ENCODE measurements around the gene SPNS3. TPM values are rescaled to one million over a fixed set of nuclear protein-coding genes. Genes with fewer than 3 reads are reported as not detected.

Gene SPNS3
- total and polyA plus RNA-seq, 4 donors, result 0.16 to 2.3 (median 0.24) TPM

DNA sequence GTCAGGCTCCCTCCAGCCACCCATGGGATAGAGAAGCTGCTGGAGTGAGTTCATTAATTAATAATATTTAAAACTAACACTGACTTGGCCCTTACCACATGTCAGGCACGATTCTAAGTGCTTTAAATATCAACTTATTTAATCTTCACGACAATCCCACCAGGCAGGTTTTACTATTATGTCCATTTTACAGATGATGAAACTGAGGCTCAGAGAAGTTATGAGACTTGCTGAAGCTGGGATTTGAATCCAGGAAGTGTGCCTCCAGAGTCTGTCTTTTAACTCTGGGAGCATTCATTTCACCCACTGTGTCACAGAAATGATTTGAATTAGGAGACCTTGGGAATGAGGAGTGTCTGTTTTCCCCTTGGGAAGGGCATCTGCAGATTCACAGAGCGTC, 8.8 kb downstream of the SPNS3 start:
- Histone ChIP-seq H3K27me3 (ENCODE audit: control insufficient read depth in 4 of 4, insufficient read depth in 4 of 4, low read length in 3 of 4) (no peaks in the 10 kb centered on the region), H3K9me3 (ENCODE audit: control insufficient read depth in 4 of 4, low read length in 3 of 4) (no peaks in the 10 kb centered on the region), H3K9ac (ENCODE audit: low read depth in 1 of 2, low read length in 2 of 2) (no peak overlapping the region), H3K27ac (ENCODE audit: low read depth in 1 of 2, low read length in 2 of 2) (no peak overlapping the region), H3K4me3 (ENCODE audit: low read depth in 1 of 3, low read length in 3 of 3) (no peak overlapping the region), H3K4me1 (ENCODE audit: control insufficient read depth in 4 of 4, insufficient read depth in 4 of 4, low read length in 3 of 4) (peaks cover 7 to 22% (median 10%) of the 10 kb centered on the region in 4 donors), H3K36me3 (ENCODE audit: control insufficient read depth in 4 of 4, insufficient read depth in 3 of 4, low read depth in 1 of 4, low read length in 3 of 4) (no peaks in the 10 kb centered on the region)
- 90% methylated on average over 3 of the region's 3 CpGs for WGBS
- TF ChIP-seq HNF4A (conservative IDR thresholded peaks at IDR 0.05) (no peak), RAD21 (IDR thresholded peaks at IDR 0.05) (no peak), JUND (IDR thresholded peaks at IDR 0.05) (no peak), RXRA (IDR thresholded peaks at IDR 0.05) (no peak), EGR1 (IDR thresholded peaks at IDR 0.05; ENCODE audit: low read depth in 2 of 2) (no peak), NR2F2 (IDR thresholded peaks at IDR 0.05) (no peak), FOXA1 (IDR thresholded peaks at IDR 0.05) (no peak), FOXA2 (IDR thresholded peaks at IDR 0.05) (no peak)
- TF ChIP-seq, protein P1, sequence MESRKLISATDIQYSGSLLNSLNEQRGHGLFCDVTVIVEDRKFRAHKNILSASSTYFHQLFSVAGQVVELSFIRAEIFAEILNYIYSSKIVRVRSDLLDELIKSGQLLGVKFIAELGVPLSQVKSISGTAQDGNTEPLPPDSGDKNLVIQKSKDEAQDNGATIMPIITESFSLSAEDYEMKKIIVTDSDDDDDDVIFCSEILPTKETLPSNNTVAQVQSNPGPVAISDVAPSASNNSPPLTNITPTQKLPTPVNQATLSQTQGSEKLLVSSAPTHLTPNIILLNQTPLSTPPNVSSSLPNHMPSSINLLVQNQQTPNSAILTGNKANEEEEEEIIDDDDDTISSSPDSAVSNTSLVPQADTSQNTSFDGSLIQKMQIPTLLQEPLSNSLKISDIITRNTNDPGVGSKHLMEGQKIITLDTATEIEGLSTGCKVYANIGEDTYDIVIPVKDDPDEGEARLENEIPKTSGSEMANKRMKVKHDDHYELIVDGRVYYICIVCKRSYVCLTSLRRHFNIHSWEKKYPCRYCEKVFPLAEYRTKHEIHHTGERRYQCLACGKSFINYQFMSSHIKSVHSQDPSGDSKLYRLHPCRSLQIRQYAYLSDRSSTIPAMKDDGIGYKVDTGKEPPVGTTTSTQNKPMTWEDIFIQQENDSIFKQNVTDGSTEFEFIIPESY (IDR thresholded peaks at IDR 0.05), result no peak
- TF ChIP-seq, protein P2, sequence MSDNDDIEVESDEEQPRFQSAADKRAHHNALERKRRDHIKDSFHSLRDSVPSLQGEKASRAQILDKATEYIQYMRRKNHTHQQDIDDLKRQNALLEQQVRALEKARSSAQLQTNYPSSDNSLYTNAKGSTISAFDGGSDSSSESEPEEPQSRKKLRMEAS (IDR thresholded peaks at IDR 0.05), result no peak
- no peak for DNase-seq (ENCODE audit: low spot score)

DNA sequence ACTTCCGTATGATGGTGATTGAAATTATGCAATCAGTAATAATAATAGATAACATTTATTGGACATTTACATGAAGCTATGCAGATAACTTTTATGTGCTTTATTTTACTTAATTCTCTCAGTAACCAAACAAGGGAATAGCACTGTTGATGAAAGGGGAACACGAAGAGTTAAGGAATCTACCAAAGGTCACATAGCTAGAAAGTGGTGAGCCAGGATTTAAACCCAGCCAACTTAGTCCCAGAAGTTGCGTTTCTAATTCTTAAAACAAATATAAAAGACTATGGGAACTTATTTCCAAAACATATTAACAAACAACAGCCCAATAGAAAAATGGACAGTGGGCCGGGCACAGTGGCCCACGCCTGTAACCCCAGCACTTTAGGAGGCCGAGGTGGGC, 9.7 kb downstream of the SPNS3 start:
- WGBS, result 31% methylated on average over 6 of the region's 6 CpGs

DNA sequence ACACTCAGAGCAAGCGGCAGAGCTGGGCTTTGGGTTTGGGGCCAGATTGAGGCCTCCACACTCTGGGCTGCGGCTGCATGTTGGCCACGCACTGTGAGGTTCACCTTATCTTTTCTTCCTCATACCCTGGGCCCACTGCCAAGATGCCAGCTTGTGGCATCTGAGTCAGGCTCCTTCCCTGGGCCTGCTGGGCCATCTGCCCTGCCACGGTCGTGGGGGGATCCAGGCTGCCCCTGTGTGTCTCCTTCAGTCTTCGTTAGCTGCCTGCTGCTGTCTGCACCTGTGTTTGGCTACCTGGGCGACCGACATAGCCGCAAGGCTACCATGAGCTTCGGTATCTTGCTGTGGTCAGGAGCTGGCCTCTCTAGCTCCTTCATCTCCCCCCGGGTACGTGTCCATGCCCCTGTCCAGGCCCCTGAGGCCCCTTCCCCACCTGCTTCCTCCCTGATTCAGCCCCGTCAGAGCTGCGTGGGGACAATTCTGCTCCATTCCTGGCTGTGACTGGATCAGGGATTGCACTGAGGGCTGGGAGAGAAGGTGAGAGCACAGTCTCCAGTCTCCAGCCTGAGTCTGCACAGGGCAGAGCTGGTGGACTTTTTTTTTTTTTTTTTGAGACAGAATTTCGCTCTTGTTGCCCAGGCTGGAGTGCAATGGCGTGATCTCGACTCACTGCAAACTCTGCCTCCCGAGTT, 11.2 kb downstream of the SPNS3 start:
- TF ChIP-seq NR2F2 (IDR thresholded peaks at IDR 0.05), result no peak
- TF ChIP-seq GABPA (IDR thresholded peaks at IDR 0.05 in 1 of 2, conservative IDR thresholded peaks at IDR 0.05 in 1 of 2), result no peak
- TF ChIP-seq, protein P3, sequence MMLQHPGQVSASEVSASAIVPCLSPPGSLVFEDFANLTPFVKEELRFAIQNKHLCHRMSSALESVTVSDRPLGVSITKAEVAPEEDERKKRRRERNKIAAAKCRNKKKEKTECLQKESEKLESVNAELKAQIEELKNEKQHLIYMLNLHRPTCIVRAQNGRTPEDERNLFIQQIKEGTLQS (IDR thresholded peaks at IDR 0.05), result no peak
- TF ChIP-seq EGR1 (IDR thresholded peaks at IDR 0.05; ENCODE audit: low read depth in 2 of 2), result no peak
- TF ChIP-seq JUND (IDR thresholded peaks at IDR 0.05), result no peak
- no peak for TF ChIP-seq HNF4G (IDR thresholded peaks at IDR 0.05)
- no peak for TF ChIP-seq FOXA2 (IDR thresholded peaks at IDR 0.05)
- TF ChIP-seq, protein P4, sequence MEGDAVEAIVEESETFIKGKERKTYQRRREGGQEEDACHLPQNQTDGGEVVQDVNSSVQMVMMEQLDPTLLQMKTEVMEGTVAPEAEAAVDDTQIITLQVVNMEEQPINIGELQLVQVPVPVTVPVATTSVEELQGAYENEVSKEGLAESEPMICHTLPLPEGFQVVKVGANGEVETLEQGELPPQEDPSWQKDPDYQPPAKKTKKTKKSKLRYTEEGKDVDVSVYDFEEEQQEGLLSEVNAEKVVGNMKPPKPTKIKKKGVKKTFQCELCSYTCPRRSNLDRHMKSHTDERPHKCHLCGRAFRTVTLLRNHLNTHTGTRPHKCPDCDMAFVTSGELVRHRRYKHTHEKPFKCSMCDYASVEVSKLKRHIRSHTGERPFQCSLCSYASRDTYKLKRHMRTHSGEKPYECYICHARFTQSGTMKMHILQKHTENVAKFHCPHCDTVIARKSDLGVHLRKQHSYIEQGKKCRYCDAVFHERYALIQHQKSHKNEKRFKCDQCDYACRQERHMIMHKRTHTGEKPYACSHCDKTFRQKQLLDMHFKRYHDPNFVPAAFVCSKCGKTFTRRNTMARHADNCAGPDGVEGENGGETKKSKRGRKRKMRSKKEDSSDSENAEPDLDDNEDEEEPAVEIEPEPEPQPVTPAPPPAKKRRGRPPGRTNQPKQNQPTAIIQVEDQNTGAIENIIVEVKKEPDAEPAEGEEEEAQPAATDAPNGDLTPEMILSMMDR (IDR thresholded peaks at IDR 0.05; ENCODE audit: low read depth, low read length, missing input control), result no peak
- TF ChIP-seq HNF4A (conservative IDR thresholded peaks at IDR 0.05), result no peak
- TF ChIP-seq RXRA (IDR thresholded peaks at IDR 0.05), result no peak
- TF ChIP-seq, protein P5, sequence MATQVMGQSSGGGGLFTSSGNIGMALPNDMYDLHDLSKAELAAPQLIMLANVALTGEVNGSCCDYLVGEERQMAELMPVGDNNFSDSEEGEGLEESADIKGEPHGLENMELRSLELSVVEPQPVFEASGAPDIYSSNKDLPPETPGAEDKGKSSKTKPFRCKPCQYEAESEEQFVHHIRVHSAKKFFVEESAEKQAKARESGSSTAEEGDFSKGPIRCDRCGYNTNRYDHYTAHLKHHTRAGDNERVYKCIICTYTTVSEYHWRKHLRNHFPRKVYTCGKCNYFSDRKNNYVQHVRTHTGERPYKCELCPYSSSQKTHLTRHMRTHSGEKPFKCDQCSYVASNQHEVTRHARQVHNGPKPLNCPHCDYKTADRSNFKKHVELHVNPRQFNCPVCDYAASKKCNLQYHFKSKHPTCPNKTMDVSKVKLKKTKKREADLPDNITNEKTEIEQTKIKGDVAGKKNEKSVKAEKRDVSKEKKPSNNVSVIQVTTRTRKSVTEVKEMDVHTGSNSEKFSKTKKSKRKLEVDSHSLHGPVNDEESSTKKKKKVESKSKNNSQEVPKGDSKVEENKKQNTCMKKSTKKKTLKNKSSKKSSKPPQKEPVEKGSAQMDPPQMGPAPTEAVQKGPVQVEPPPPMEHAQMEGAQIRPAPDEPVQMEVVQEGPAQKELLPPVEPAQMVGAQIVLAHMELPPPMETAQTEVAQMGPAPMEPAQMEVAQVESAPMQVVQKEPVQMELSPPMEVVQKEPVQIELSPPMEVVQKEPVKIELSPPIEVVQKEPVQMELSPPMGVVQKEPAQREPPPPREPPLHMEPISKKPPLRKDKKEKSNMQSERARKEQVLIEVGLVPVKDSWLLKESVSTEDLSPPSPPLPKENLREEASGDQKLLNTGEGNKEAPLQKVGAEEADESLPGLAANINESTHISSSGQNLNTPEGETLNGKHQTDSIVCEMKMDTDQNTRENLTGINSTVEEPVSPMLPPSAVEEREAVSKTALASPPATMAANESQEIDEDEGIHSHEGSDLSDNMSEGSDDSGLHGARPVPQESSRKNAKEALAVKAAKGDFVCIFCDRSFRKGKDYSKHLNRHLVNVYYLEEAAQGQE (IDR thresholded peaks at IDR 0.05), result no peak

More for the DNA sequence above, 9.7 kb downstream of the SPNS3 start:
- Histone ChIP-seq H3K9me3 (ENCODE audit: control insufficient read depth in 4 of 4, low read length in 3 of 4) (no peaks in the 10 kb centered on the region), H3K4me1 (ENCODE audit: control insufficient read depth in 4 of 4, insufficient read depth in 4 of 4, low read length in 3 of 4) (peaks cover 7 to 22% (median 10%) of the 10 kb centered on the region in 4 donors), H3K27ac (ENCODE audit: low read depth in 1 of 2, low read length in 2 of 2) (no peak overlapping the region), H3K9ac (ENCODE audit: low read depth in 1 of 2, low read length in 2 of 2) (no peak overlapping the region), H3K27me3 (ENCODE audit: control insufficient read depth in 4 of 4, insufficient read depth in 4 of 4, low read length in 3 of 4) (no peaks in the 10 kb centered on the region), H3K36me3 (ENCODE audit: control insufficient read depth in 4 of 4, insufficient read depth in 3 of 4, low read depth in 1 of 4, low read length in 3 of 4) (no peaks in the 10 kb centered on the region), H3K4me3 (ENCODE audit: low read depth in 1 of 3, low read length in 3 of 3) (no peak overlapping the region)
- no peak for TF ChIP-seq RAD21 (IDR thresholded peaks at IDR 0.05)
- no peak for TF ChIP-seq GABPA (IDR thresholded peaks at IDR 0.05 in 1 of 2, conservative IDR thresholded peaks at IDR 0.05 in 1 of 2)
- peak; percentile 38 for TF ChIP-seq NR2F2 (IDR thresholded peaks at IDR 0.05)
- TF ChIP-seq RXRA (IDR thresholded peaks at IDR 0.05), result no peak
- TF ChIP-seq FOXA2 (IDR thresholded peaks at IDR 0.05), result no peak
- no peak for DNase-seq (ENCODE audit: low spot score)

More for the DNA sequence above, 11.2 kb downstream of the SPNS3 start:
- whole genome bisulfite sequencing, result 67% methylated on average over 18 of the region's 18 CpGs
- Histone ChIP-seq H3K36me3 (ENCODE audit: control insufficient read depth in 4 of 4, insufficient read depth in 3 of 4, low read depth in 1 of 4, low read length in 3 of 4) (no peaks in the 10 kb centered on the region), H3K27ac (ENCODE audit: low read depth in 1 of 2, low read length in 2 of 2) (no peak overlapping the region), H3K27me3 (ENCODE audit: control insufficient read depth in 4 of 4, insufficient read depth in 4 of 4, low read length in 3 of 4) (no peaks in the 10 kb centered on the region), H3K4me3 (ENCODE audit: low read depth in 1 of 3, low read length in 3 of 3) (no peak overlapping the region), H3K9ac (ENCODE audit: low read depth in 1 of 2, low read length in 2 of 2) (no peak overlapping the region), H3K9me3 (ENCODE audit: control insufficient read depth in 4 of 4, low read length in 3 of 4) (no peaks in the 10 kb centered on the region), H3K4me1 (ENCODE audit: control insufficient read depth in 4 of 4, insufficient read depth in 4 of 4, low read length in 3 of 4) (peaks cover 7 to 22% (median 12%) of the 10 kb centered on the region in 4 donors)
- DNase-seq (ENCODE audit: low spot score), result no peak

Data from liver (tissue), 9 donors.